Retina (tissue), 1 donor: ENCODE measurements around the gene ABCC5.
A peak's percentile ranks its signal among the peaks of the same experiment; 100 is the strongest.
"Not testable (repeated sequence)": the region's sequence is repeated elsewhere in the genome, so short reads cannot be mapped to it uniquely, and the experiment has no call there.

ENCODE experiments used
- DNase-seq: peaks from one replicate; pipeline ENCODE4 v3.0.0-alpha.2; 2016

The ABCC5 gene

GRCh38 chr3:184017672-184018423 is at the start of gene ABCC5:
ABCC5 (minus strand) TSS chr3:184017884; CDS start chr3:184014392, 3,492 bp downstream.
- peak; percentile 98 for DNase-seq

GRCh38 chr3:184066211-184066610 is 48.5 kb upstream of the ABCC5 start:
- DNase-seq = no peak

DNA sequence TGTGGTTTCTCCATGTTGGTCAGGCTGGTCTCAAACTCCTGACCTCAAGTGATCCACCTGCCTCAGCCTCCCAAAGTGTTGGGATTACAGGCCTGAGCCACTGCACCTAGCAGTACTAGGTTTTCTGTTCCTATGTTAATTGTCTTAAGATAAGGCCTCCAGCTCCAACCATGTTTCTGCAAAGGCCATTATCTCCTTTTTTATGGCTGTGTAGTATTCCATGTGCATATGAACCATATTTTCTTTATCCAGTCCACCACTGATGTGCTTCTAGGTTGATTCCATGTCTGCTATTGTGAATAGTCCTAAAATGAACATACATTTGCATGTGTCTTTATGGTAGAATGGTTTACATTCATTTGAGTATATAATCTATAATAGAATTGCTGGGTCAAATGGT is 45.0 kb upstream of the ABCC5 start:
- DNase-seq = no peak

DNA sequence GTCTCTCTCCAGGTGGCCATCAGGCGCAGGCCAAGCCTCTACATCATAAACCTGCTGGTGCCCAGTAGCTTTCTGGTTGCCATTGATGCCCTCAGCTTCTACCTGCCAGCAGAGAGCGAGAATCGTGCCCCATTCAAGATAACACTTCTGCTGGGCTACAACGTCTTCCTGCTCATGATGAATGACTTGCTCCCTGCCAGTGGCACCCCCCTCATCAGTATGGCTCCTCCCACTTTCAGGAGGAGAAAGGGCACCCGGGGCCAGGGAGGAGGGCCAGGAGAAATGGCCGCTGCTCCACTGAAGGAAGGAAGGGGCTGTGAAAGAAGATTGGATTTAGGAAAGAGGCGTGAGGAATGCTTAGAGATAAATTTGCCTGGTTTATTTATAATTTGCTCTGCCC is 41.7 kb upstream of the ABCC5 start:
- no peak for DNase-seq

DNA sequence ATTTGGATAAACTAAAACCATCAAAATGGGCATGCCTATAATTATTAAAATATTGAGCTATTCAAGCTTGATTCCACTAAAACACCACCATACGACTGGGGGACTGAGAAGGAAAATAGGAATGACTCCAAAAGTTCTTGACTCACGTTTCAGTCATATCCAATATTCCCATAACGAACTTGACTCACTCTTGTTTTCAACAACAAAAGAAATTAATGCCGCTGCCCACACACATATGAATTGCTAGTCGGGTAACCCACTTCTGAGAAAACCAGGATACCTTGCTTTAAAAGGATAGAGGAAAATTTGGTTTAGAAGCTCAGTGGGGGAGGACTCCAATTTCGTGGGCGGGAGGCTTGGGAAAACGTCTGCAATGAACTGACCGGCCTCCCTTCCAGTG is 40.3 kb upstream of the ABCC5 start:
- no peak for DNase-seq

DNA sequence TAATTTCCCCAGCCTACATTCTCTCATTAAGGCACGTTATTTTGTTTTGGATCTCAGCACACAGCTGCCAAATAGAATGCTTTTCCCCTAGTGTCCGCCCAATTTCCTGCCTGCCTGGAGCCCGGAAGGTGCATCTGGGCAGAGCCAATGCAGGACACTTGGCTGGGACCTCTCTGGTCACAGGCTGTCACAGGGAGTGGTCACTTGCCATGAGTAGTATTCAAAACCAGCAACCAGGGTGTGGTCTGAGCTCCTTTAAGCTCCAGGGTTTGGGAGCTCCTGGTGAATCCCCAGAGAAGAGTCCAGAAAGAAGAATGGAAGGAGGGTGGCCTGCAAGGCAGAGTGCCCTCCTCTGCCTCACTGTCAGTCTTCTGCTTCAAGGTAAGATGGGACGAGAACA is 35.1 kb upstream of the ABCC5 start, which contains the start of gene HTR3C:
TSS of gene HTR3C (plus strand) at position 281 of the 400 bp plus-strand sequence. CDS start at position 315, 34 bp downstream.
- DNase-seq = no peak

DNA sequence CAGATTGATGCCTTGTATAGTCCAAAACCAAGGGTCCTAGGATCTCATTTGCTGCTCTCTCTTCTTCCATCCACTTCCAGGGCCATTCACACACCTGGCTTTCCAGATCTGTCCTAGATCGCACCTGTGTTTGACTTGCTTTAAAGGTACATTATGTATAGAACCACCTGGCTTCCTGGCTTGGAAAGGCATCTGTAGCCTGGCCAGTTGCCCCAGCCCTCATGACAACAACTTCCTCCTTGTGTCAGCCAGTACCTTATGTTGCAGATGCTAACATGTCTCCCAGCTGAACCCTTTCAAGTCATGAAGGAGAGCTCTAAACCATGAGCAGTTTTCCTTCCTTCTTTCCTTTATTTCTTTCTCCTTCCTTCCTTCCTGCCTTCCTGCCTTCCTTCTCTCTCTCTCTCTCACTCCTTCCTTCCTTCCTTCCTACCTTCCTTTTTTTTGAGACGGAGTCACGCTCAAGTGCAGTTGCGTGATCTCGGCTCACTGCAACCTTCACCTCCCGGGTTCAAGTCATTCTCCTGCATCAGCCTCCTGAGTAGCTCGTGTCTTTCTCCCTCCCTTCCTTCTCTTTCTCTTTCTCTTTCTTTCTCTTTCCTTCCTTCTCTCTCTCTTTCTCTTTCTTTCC is 32.6 kb upstream of the ABCC5 start:
- no peak for DNase-seq

- DNase-seq = no peak
Observed at GRCh38 chr3:184045995-184046394, 28.3 kb upstream of the ABCC5 start.

DNA sequence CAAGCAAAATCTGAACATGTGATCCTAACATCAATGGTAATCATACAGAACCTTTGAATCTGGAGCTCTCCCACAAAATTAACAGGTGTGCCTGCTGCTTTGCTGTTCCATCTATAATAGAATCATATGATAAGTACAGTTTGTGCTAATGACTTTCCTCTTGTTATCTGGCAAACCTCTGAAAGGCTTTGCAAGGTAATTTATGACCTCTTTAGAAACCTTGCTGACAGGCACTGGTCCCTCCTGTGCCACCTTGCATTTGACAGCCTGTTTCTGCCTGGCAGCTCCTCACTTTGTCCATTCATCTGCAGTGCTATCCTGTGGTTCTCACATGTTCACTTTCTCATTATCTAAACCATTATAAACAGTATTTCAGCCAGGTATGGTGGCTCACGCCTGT is 24.9 kb upstream of the ABCC5 start:
- no peak for DNase-seq

DNA sequence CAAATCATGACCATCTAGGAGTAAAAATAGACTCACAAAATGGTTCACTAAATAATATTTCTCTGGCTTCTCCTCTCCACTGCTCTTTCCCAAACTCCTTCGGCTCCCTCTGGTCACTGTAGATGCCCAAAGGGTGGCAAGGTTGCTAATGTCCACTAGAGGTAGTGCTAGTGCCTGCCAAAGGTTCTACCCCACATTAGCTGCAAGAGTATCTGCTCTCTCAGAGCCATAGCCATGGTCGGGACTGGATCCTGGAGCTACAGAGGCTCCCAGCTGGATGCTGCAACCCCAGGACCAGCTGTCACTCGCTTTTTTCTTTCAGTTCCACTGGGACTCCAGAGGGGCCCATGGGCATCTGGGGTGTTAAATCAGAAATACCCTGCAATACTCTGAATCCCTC is 22.3 kb upstream of the ABCC5 start:
- DNase-seq = no peak

DNA sequence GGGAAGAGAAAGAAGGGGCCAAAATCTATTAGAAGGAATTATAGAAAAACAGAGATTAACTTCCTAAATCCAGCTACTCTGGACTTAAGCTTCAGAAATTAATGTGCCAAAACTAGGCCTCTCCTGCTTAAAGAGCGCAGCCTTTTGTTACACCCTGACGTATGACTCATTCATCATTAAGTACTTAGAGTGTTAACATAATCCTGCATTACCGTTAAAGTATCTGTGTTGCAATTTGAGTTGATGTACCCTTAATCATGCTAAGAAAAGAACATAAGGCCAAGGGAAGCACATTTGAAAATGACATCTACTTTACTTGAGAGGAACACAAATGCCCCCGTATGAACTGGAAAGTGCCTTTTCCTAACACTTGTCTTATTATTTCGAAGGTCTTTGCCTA is 21.7 kb upstream of the ABCC5 start:
- DNase-seq = no peak

GRCh38 chr3:184038307-184038706 is 20.6 kb upstream of the ABCC5 start:
- not testable (repeated sequence) for DNase-seq

GRCh38 chr3:184037816-184038215 is 20.1 kb upstream of the ABCC5 start:
- no peak for DNase-seq

DNA sequence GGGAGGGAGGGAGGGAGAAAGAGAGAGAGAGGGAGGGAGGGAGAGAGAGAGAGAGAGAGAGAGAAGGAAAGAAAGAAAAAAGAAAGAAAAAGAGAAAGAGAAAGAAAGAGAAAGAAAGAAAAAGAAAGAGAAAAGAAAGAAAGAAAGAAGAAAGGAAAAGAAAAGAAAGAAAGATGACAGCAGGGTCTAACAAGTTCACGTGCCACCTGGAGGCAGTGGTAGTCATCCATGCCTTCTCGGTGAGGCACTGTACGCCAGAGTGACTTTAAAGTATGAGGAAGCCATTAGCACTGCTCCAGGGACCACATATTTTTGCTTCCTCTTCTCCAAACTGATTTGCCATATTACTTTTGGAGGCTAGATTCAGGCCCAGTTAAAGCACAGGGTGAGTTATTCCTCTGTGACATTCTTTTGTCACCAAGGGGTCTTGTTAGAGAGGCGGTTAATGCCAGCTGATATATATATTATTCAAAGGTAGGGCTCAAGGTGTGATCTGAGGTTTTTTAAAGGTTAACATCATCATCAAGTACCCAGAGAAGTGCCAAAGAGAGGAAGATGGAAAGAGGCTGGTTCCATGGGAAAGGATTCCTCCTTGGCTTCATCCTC is 13.6 kb upstream of the ABCC5 start, which contains the start of gene HTR3D:
TSS of gene HTR3D (plus strand) at position 556 of the 606 bp plus-strand sequence. CDS start at position 556, 0 bp downstream.
- DNase-seq = no peak

GRCh38 chr3:184030536-184030935 is 12.9 kb upstream of the ABCC5 start:
- DNase-seq = no peak

- no peak for DNase-seq
Observed at GRCh38 chr3:184029443-184029842, 11.8 kb upstream of the ABCC5 start.

- not testable (repeated sequence) for DNase-seq
Observed at GRCh38 chr3:184028275-184028890, 10.7 kb upstream of the ABCC5 start.

DNA sequence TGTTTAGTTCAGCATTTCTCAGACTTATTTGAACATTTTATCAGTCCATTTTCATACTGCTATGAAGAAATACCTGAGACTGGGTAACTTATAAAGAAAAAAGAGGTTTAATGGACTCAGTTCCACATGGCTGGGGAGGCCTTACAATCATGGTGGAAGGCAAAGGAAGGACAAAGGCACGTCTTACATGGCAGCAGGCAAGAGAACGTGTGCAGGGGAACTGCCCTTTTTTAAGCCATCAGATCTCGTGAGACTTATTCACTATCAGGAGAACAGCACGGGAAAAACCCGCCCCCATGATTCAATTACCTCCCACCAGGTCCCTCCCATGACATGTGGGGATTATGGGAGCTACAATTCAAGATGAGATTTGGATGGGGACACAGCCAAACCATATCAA is 7.6 kb upstream of the ABCC5 start:
- not testable (repeated sequence) for DNase-seq

DNA sequence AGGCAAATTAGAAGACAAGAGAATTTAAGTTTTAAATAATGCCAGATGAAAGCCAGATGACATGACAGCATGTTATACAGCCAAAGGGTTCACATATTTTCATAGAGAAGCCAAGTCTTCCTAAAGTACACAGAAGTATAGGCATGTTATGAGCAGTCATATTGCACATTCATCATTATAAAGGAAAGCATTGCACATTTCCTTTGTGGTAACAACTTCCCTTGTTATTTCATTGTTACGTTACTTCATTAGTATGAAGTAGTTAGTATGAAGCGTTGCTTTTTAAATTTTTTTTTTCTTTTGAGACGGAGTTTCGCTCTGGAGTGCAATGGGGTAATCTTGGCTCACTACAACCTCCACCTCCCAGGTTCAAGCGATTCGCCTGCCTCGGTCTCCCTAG is 4.6 kb upstream of the ABCC5 start:
- no peak for DNase-seq

- no peak for DNase-seq
Observed at GRCh38 chr3:184018424-184018973, 815 bp upstream of the ABCC5 start.

GRCh38 chr3:184016811-184017671 is 643 bp downstream of the ABCC5 start:
- peak; percentile 95 for DNase-seq

DNA sequence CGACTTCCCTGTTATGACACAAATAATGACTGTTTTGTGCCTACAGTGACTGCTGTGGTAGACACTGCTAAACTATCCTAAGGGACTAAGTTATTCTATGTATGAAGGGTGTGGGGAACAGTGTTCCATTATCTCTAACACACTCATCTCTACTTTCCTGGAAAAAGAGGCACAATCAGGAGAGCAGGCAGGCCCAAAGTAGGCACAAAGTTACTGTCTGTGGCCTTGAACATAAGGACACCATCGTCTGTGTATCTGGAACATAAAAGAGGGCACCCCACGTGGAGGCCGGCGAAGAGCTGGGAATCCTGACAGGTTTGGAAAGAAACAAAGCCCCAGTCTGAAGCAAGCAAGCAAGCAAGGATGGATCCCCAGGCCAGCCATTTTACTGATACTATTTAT is 1.5 kb downstream of the ABCC5 start:
- DNase-seq = no peak
